ENCODE data around the gene LSR. TPM values are rescaled to one million over a fixed set of nuclear protein-coding genes. Genes with fewer than 3 reads are reported as not detected.

The LSR gene
- total RNA-seq, 1 experiment from 2014 or later = 152 TPM

GRCh38 chr19:35276706-35277281, 28.0 kb downstream of the LSR start:
- Mint-ChIP-seq H3K4me1 (peaks cover 0 to 3% of the 10 kb centered on the region in 2 experiments; a peak in 2 of 4 replicates), H3K36me3 (ENCODE audit: insufficient read depth in 1 of 3, low read depth in 3 of 3) (peaks cover 22 to 61% (median 60%) of the 10 kb centered on the region in 3 experiments; a peak in 6 of 7 replicates), H3K27ac (peak overlapping the region in 1 of 3 experiments; percentile 39; a peak in 1 of 7 replicates), H3K27me3 (ENCODE audit: low read depth) (0 out of 2 replicates have a peak, but pooled peaks cover 3% of the 10 kb centered on the region), H3K4me3 (no peak overlapping the region), H3K9me3 (no peaks in the 10 kb centered on the region)
- WGBS (ENCODE audit: extremely low coverage, insufficient read length, low lambda C conversion rate) = no CpG with 5 or more reads among the region's 28 CpGs
- H4K8ac ChIP-seq (replicated peaks; ENCODE audit: insufficient read length, low read depth, low read length) = no peak overlapping the region
- no peak overlapping the region for H2BK15ac ChIP-seq (ENCODE audit: low read depth, low read length)
- no peak overlapping the region for H2AK5ac ChIP-seq (ENCODE audit: insufficient read length, low read length)
- no peak overlapping the region for H3K18ac ChIP-seq (ENCODE audit: insufficient read length, low read depth, low read length)
- H2BK120ac ChIP-seq (ENCODE audit: low read depth, low read length, poor library complexity, severe bottlenecking) = no peak overlapping the region
- no peak overlapping the region for H2BK5ac ChIP-seq (ENCODE audit: insufficient read length, low read length)
- no peak overlapping the region for H4K5ac ChIP-seq (ENCODE audit: insufficient read length, low read depth, low read length)
- H3K23me2 ChIP-seq (ENCODE audit: insufficient read length, low read depth, low read length, poor library complexity, severe bottlenecking) = no peaks in the 10 kb centered on the region
- no peaks in the 10 kb centered on the region for H3K27me3 ChIP-seq (ENCODE audit: insufficient read depth, low read length)
- no peaks in the 10 kb centered on the region for H4K20me1 ChIP-seq (ENCODE audit: control insufficient read depth, insufficient read depth, insufficient read length)
- no peaks in the 10 kb centered on the region for H3K9me3 ChIP-seq (ENCODE audit: control insufficient read depth, low read depth, low read length)
- H3K23ac ChIP-seq (ENCODE audit: insufficient read length, low read depth, low read length) = no peak overlapping the region
- no peak overlapping the region for H3K56ac ChIP-seq (ENCODE audit: insufficient read length, low read depth, low read length)
- no peaks in the 10 kb centered on the region for H3K79me1 ChIP-seq (ENCODE audit: insufficient read depth, low read depth, low read length, poor library complexity, severe bottlenecking)
- no peaks in the 10 kb centered on the region for H3K4me1 ChIP-seq (ENCODE audit: insufficient read depth, low read length)
- H2BK12ac ChIP-seq (ENCODE audit: insufficient read length, low read depth, low read length) = no peak overlapping the region
- no peak overlapping the region for H3K4ac ChIP-seq (ENCODE audit: low read depth, low read length)
- no peak overlapping the region for H4K91ac ChIP-seq (ENCODE audit: insufficient read length, low read depth, low read length)
- TF ChIP-seq CTCF (conservative IDR thresholded peaks at IDR 0.05) = no peak
- DNase-seq = no peak
- H3K79me2 ChIP-seq (ENCODE audit: insufficient read depth, low read length) = no peaks in the 10 kb centered on the region
- no peak overlapping the region for H2BK20ac ChIP-seq (ENCODE audit: low read depth, low read length, poor library complexity, severe bottlenecking)
- no peak overlapping the region for H3K14ac ChIP-seq (ENCODE audit: insufficient read depth, low read length)
- H3K9ac ChIP-seq (ENCODE audit: extremely low read depth, insufficient read length, low read length) = no peak overlapping the region
- H3T11ph ChIP-seq (ENCODE audit: low read length) = no peak overlapping the region
- H3K27ac ChIP-seq (ENCODE audit: insufficient read length, low read depth, low read length) = no peak overlapping the region
- H2AFZ ChIP-seq (ENCODE audit: low read length) = no peak overlapping the region
- H3K4me2 ChIP-seq (ENCODE audit: insufficient read depth, insufficient read length, low read length) = no peak overlapping the region
